Stimulated activated CD8-positive, alpha-beta memory T cell treated with anti-CD3 and anti-CD28 coated beads, Interleukin-7, amount 100 ng/mL, for 4 hours (primary cell): ENCODE results near the gene ADM.

Experiments
- DNase-seq, 2 donors: peaks; one replicate each; pipeline ENCODE4 v3.0.0-alpha.2; 2020; ENCODE audit warnings: low read depth in 2 of 2

The ADM gene

GRCh38 chr11:10309163-10310093 lies 4.6 kb downstream of the ADM start:
- DNase-seq: no peak

- DNase-seq: no peak
These were observed 5.5 kb downstream of the ADM start for GRCh38 chr11:10310301-10310841.

DNA sequence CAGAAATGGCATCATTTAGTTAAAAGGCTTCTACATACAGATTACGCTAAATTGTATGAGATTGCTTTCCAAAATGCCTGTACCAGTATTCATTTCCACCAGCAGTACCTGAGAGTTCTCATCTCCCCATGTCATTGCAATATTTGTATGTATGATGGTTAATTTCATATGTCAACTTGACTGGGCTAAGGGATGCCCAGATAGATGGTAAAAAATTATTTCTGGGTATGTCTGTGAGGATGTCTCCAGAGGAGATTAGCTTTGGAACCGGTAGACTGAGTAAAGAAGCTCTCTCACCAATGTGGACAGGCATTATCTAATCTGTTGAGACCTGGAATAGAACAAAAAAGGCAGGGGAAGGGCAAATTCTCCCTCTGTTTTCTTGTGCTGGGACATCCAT lies 6.9 kb downstream of the ADM start:
- DNase-seq: no peak

GRCh38 chr11:10314199-10315072 lies 9.6 kb downstream of the ADM start:
- DNase-seq: no peak

- DNase-seq: no peak
These were observed 10.2 kb downstream of the ADM start for GRCh38 chr11:10315083-10315482.

DNA sequence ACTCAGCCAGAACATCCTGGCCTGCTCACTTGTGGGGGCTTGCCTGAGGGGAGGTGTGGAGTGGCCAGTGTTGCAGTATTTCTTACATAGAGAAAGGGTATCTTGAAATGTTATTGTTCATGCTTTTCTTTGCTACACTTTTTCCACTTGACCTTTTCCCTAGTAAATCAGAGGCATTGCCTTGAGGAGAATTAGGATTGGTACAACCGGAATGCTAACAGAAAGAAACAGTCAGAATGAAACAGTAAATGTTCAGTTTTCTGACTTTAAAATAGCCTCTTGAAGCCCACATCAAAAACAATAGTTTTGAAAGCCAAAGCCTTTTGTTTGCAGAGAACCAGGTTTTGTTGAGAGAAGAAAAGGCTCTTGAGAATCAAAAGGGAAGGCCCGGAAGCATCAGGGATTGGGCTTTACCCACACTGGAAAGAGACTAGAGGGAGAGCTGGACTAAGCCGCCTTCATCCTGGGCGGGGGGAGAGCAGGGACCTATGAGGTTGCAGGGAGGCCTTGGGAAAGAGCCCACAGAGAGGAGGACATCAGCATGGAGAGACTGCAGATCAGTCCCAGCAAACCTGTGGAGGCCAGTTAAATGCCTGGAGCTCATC lies 12.4 kb downstream of the ADM start:
- DNase-seq: no peak

DNA sequence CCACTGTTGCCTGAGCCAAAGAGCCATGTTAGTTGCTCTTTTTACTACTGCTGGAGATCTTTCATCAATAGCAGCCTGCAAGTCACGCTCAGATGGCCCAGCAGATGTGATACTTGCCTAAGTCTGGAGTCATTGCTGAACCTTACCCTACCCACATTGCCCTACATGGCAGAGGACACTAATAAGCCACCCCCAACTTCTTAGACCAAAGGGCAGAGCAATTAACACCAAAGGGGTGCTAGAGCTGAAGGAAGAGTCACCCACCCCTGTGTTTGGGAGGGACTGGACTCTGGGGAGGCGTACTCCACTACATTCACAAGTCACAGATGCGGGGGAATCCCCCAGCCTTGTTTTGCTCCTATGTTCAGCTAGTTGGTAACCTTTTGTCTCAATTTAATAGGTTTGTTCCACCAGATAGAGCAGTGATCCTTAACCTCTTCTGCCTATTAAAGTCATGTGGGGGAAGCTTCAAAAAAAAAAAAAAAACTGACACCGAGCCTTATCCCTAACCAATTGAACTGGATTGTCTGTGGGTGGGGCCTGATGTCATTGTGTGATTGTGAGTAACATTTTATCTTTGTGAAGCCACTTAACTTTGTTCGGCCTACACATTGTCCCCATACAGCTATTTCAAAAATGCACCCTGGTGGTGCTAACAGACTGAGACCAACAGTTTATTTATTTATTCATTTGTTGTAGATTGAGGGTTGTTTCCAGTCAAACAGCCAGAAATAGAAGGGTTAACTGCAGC lies 13.1 kb downstream of the ADM start:
- DNase-seq: no peak

- no peak for DNase-seq
These were observed 13.6 kb downstream of the ADM start for GRCh38 chr11:10318527-10318802.

- no peak for DNase-seq
These were observed 15.1 kb downstream of the ADM start for GRCh38 chr11:10319702-10320558.

- DNase-seq: no peak
These were observed 16.0 kb downstream of the ADM start for GRCh38 chr11:10320736-10321465.

GRCh38 chr11:10322401-10322800 lies 17.5 kb downstream of the ADM start:
- DNase-seq: no peak

DNA sequence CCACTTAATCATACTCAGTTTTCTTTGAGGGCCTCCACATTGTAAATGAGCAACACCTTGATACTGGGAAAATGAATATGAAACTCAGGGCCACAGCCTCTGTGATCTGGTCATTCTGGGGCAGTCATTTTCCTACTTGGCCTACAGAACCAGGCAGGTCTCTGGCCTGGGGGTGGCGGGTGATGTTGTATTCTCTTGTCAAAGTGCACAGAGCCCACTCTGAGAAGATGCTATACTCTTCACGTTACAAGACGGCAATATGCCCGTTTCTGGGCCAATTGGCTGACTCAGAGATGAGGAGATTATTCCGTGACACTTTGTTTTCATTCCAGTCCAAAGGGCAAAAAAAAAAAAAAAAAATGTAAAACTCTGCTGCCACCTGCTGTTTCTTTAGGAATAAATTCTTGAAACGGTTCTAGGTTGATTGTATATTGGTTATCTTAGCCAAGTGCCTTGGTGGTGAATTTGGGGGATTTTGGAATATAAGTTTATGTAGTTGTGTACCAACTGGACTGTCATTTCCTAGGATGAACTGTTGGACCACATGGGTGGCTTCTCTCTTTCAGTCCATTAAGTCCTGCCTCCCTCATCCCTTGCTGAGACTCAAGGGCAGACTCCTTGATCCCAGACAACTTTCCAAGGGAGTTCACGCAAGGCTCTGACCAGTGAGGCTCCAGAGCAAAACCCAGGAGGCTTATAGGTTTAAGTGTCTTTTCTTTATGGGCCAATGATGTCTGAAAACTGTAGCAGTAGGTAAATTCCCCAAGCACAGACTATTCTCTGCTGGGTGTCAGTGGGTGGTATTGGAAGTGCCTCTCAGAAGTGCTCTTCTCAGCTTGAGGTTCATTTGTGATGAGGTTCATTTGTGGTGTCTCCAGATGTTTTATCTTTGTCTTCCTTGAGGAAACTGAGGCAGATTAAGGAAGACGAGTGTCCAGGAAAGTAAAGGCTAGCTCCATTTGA lies 18.2 kb downstream of the ADM start:
- DNase-seq: peak in 1 of 2 donors; percentile 15

GRCh38 chr11:10323793-10324170 lies 18.9 kb downstream of the ADM start:
- DNase-seq: no peak

GRCh38 chr11:10324474-10324873 lies 19.6 kb downstream of the ADM start:
- no peak for DNase-seq

GRCh38 chr11:10325277-10326011 lies 20.6 kb downstream of the ADM start:
- DNase-seq: no peak

DNA sequence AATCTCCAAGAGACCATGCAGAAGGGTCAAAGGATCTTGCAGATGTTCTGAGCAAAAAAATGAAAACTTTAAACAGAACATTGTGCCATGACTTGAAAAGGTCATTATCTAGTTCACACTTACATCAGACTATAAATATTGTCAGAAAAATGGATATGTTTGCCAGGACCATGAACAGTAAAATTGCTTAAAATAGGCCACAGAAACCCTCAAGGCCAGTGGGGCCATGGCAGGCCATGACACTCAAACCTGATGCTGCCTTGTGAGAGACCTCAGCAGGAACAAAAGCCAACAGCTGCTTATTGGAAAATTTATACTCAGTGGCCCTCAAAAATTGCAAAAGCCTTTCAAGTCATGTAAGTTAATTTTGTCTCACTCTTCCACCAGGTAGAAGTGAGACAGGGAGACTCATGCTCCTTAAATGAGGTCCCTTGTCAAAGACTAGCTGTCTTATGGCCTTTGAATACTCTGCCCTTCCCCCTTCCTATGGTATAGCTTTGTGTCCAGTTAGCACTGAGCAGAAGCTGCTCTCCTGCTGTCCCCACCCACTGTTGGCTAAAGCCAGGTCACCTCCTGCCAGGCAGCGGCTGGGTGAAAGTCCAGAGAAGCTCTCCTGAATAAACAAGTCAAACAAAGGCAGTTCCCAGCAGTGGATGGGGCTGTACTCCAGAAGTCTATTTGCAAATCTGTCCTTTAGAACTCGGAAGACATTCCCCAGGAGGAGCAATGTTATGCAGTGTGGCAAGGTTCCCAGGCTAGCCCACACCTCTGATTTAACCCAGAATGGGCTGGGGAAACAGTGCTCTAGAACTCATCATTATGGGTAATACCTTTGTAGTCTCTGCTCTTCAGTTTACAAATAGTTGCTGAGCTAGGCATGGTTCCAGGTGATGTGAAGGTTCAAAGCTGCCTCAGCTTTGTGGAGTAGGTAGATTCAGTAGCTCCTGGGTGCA lies 21.4 kb downstream of the ADM start:
- no peak for DNase-seq

- no peak for DNase-seq
These were observed 22.4 kb downstream of the ADM start for GRCh38 chr11:10327254-10327653.
